Measurements from ENCODE around the gene PHYH.

DNA sequence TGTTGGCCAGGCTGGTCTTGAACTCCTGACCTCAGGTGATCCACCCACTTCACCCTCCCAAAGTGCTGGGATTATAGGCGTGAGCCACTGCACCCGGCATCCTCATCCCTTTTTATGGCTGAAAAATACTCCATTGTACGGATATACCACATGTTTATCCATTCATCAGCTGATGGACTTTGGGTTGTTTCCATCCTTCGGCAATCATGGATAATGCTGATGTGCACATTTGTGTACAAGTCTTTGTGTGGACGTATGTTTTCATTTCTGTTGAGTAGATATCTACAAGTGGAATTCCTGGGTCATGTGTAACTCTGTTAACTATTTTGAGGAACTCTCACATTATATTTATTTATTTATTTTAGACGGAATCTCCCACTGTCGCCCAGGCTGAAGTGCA lies 59.9 kb downstream of the PHYH start:
- TF ChIP-seq, protein P1, sequence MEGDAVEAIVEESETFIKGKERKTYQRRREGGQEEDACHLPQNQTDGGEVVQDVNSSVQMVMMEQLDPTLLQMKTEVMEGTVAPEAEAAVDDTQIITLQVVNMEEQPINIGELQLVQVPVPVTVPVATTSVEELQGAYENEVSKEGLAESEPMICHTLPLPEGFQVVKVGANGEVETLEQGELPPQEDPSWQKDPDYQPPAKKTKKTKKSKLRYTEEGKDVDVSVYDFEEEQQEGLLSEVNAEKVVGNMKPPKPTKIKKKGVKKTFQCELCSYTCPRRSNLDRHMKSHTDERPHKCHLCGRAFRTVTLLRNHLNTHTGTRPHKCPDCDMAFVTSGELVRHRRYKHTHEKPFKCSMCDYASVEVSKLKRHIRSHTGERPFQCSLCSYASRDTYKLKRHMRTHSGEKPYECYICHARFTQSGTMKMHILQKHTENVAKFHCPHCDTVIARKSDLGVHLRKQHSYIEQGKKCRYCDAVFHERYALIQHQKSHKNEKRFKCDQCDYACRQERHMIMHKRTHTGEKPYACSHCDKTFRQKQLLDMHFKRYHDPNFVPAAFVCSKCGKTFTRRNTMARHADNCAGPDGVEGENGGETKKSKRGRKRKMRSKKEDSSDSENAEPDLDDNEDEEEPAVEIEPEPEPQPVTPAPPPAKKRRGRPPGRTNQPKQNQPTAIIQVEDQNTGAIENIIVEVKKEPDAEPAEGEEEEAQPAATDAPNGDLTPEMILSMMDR (IDR thresholded peaks at IDR 0.05), result no peak
- no peak for TF ChIP-seq POLR2A (IDR thresholded peaks at IDR 0.05)
